ENCODE data around the gene APPL2.

Gene APPL2

DNA sequence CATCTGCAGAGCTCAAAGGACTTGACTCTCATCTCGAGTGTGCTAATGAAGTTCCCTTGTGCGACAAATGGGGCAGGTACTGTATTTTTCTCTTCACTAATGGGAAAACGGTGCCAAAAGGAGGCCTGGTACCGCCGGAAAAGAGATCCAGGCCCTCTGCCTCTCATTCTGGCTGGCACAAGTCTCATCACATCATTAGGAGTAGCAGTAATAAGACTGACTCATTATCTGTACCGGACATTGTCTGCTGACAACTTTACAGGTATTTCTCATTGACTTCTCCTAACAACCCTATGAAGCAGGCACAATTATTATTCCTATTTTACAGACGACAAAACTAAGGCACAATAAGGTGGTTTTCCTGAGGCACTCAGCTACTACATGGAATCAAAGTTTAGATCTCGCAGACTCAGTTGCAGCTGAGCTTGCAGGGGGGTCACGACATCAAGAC, 668 bp downstream of the APPL2 start:
- Histone ChIP-seq H3K79me2 (ENCODE audit: insufficient read depth, low read length) (no peaks in the 10 kb centered on the region), H3F3A (ENCODE audit: insufficient read depth, low read length) (no peaks in the 10 kb centered on the region), H2AFZ (ENCODE audit: low read length) (no peak overlapping the region), H4K20me1 (ENCODE audit: insufficient read depth, low read length) (no peaks in the 10 kb centered on the region), H3K36me3 (ENCODE audit: insufficient read depth, low read length) (no peaks in the 10 kb centered on the region), H3K9me3 (ENCODE audit: low read length) (no peaks in the 10 kb centered on the region), H3K27ac (ENCODE audit: low read depth, low read length, poor library complexity, severe bottlenecking) (no peak overlapping the region), H3K4me1 (ENCODE audit: insufficient read depth, low read length, severe bottlenecking) (peaks cover 20% of the 10 kb centered on the region), H3K9ac (ENCODE audit: low read length) (peak overlapping the region; percentile 64), H3K4me3 (ENCODE audit: low read depth, low read length, poor library complexity, severe bottlenecking) (peak overlapping the region; percentile 72), H3K27me3 (ENCODE audit: insufficient read depth, low read length) (no peaks in the 10 kb centered on the region), H3K9me2 (ENCODE audit: low read depth, low read length) (no peaks in the 10 kb centered on the region), H3K4me2 (ENCODE audit: low read length) (peak overlapping the region; percentile 63)
- no peak for TF ChIP-seq EZH2 (IDR thresholded peaks at IDR 0.05; ENCODE audit: borderline replicate concordance, low read length)
- TF ChIP-seq, protein P1, sequence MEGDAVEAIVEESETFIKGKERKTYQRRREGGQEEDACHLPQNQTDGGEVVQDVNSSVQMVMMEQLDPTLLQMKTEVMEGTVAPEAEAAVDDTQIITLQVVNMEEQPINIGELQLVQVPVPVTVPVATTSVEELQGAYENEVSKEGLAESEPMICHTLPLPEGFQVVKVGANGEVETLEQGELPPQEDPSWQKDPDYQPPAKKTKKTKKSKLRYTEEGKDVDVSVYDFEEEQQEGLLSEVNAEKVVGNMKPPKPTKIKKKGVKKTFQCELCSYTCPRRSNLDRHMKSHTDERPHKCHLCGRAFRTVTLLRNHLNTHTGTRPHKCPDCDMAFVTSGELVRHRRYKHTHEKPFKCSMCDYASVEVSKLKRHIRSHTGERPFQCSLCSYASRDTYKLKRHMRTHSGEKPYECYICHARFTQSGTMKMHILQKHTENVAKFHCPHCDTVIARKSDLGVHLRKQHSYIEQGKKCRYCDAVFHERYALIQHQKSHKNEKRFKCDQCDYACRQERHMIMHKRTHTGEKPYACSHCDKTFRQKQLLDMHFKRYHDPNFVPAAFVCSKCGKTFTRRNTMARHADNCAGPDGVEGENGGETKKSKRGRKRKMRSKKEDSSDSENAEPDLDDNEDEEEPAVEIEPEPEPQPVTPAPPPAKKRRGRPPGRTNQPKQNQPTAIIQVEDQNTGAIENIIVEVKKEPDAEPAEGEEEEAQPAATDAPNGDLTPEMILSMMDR (IDR thresholded peaks at IDR 0.05; ENCODE audit: low read length): no peak

DNA sequence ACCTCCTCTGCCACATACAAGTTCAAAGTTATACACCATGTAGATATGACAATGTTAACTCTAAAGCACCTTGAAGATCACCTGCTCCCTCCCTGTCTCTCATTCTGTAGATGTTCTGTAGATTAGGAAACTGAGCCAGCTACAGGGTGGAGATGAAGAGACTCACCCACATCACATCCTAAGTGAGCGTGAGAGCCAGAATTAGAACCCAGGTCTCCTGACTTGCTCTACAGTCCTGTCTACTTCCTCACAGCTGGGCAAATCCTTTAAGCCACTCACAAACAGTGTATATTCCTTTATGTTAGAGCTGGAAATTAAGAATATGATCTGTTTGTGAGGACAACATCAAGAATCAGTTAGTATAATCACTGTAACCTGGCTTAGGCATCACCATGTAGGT, 1.8 kb downstream of the APPL2 start:
- Histone ChIP-seq H2AFZ (ENCODE audit: low read length) (no peak overlapping the region), H3K27ac (ENCODE audit: low read depth, low read length, poor library complexity, severe bottlenecking) (no peak overlapping the region), H3K4me2 (ENCODE audit: low read length) (no peak overlapping the region), H3K9me2 (ENCODE audit: low read depth, low read length) (no peaks in the 10 kb centered on the region), H3K9me3 (ENCODE audit: low read length) (no peaks in the 10 kb centered on the region), H3K4me3 (ENCODE audit: low read depth, low read length, poor library complexity, severe bottlenecking) (no peak overlapping the region), H4K20me1 (ENCODE audit: insufficient read depth, low read length) (no peaks in the 10 kb centered on the region), H3K9ac (ENCODE audit: low read length) (no peak overlapping the region), H3K27me3 (ENCODE audit: insufficient read depth, low read length) (no peaks in the 10 kb centered on the region), H3K4me1 (ENCODE audit: insufficient read depth, low read length, severe bottlenecking) (peaks cover 20% of the 10 kb centered on the region), H3K36me3 (ENCODE audit: insufficient read depth, low read length) (no peaks in the 10 kb centered on the region), H3F3A (ENCODE audit: insufficient read depth, low read length) (no peaks in the 10 kb centered on the region), H3K79me2 (ENCODE audit: insufficient read depth, low read length) (no peaks in the 10 kb centered on the region)
- TF ChIP-seq, protein P1 (IDR thresholded peaks at IDR 0.05; ENCODE audit: low read length): no peak
- TF ChIP-seq EZH2 (IDR thresholded peaks at IDR 0.05; ENCODE audit: borderline replicate concordance, low read length): no peak

DNA sequence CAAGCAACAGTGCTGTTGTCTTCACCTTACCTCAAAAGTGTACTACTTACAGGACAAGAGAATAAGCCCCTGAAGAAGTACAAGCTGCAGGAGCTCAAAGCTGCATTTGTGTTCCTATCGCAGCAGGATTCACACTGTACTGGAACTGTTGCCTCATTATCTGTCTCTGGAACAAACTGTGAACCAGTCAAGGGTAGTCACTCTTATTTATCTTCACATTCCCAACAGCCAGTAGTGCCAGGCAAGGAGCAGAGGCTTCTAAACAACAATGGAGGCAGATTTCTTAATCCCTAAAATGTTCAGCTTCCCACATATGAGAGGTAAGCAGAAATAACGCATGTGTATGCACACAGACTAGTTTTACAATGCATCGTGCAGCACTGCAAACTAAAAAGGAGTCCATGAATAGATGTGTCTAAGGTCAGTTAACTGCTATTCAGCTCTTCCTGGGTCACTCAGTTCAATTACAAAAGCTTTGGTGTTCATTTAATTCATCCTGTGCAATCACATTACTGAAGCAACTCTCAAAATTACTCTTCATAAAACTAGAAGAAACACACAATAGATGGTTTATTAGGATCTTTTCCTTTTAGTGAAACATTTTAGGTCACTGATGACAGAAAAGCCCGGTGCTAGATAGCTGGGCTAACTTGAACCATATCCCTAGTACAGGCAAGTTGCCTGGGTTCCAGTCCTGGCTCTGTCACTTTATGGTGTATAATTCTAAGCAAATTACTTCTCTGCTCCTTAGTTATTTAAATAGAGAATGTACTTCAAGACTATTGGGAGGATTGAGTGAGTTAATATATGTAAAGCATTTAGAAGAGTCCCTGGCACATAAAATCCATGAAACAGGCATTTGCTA, 2.7 kb downstream of the APPL2 start:
- peaks cover 20% of the 10 kb centered on the region for H3K4me1 ChIP-seq (ENCODE audit: insufficient read depth, low read length, severe bottlenecking)
- no peak overlapping the region for H3K27ac ChIP-seq (ENCODE audit: low read depth, low read length, poor library complexity, severe bottlenecking)
- TF ChIP-seq, protein P1 (IDR thresholded peaks at IDR 0.05; ENCODE audit: low read length): no peak
- no peak for TF ChIP-seq EZH2 (IDR thresholded peaks at IDR 0.05; ENCODE audit: borderline replicate concordance, low read length)
- H3K79me2 ChIP-seq (ENCODE audit: insufficient read depth, low read length): no peaks in the 10 kb centered on the region
- no peaks in the 10 kb centered on the region for H3K27me3 ChIP-seq (ENCODE audit: insufficient read depth, low read length)
- H3K9me3 ChIP-seq (ENCODE audit: low read length): no peaks in the 10 kb centered on the region
- no peak overlapping the region for H3K9ac ChIP-seq (ENCODE audit: low read length)
- H3K36me3 ChIP-seq (ENCODE audit: insufficient read depth, low read length): no peaks in the 10 kb centered on the region
- H3F3A ChIP-seq (ENCODE audit: insufficient read depth, low read length): no peaks in the 10 kb centered on the region
- H4K20me1 ChIP-seq (ENCODE audit: insufficient read depth, low read length): no peaks in the 10 kb centered on the region
- H3K9me2 ChIP-seq (ENCODE audit: low read depth, low read length): no peaks in the 10 kb centered on the region
- H2AFZ ChIP-seq (ENCODE audit: low read length): no peak overlapping the region
- no peak overlapping the region for H3K4me3 ChIP-seq (ENCODE audit: low read depth, low read length, poor library complexity, severe bottlenecking)
- H3K4me2 ChIP-seq (ENCODE audit: low read length): no peak overlapping the region

Measured in OCI-LY1 (cell line).